GM19324 (cell line): ENCODE results near the gene PPP1R13L.
"Not testable (repeated sequence)": the region's sequence is repeated elsewhere in the genome, so short reads cannot be mapped to it uniquely, and the experiment has no call there.

ENCODE experiments used
- ATAC-seq: cut with Tn5 transposase; IDR thresholded peaks from one replicate; pipeline ENCODE4 v1.9.1; 2021; ENCODE audit warnings: mild to moderate bottlenecking, moderate library complexity; ENCODE audit not compliant: unreplicated experiment, low FRiP score

PPP1R13L gene

DNA sequence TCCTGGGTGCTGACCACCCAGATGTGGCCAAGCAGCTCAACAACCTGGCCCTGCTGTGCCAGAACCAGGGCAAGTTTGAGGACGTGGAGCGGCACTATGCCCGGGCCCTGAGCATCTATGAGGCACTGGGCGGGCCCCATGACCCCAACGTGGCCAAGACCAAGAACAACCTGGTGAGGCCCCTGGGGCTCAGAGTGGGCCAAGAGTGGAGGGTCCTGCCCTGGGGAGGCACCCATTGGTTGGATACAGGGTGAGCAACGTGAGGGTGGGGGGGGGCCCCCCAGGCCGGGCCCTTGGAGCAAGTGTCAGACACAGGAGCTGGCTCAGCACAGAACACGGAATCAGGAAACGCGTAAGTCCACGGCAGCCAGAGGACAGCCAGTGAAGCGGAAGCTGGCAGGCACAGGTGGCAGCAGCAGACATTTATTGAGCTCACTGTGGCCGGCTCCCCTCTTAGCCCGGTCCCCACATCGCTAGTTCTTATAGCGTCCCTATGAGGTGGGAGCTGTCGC is 55.4 kb downstream of the PPP1R13L start:
- ATAC-seq = no peak

DNA sequence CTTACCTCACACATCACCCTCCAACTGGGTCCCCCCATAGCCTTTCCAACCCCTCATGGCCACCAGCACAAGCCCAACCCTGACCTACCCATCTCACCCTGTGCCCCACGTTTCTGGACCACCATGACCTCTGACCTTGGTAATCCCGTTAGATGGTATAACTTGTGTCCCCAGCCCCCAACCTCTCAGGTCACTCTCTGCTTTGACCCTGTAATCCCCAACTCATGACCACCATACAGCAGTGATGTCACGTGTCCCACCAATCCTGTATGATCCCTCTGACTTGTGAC is 55.8 kb downstream of the PPP1R13L start:
- ATAC-seq = no peak

DNA sequence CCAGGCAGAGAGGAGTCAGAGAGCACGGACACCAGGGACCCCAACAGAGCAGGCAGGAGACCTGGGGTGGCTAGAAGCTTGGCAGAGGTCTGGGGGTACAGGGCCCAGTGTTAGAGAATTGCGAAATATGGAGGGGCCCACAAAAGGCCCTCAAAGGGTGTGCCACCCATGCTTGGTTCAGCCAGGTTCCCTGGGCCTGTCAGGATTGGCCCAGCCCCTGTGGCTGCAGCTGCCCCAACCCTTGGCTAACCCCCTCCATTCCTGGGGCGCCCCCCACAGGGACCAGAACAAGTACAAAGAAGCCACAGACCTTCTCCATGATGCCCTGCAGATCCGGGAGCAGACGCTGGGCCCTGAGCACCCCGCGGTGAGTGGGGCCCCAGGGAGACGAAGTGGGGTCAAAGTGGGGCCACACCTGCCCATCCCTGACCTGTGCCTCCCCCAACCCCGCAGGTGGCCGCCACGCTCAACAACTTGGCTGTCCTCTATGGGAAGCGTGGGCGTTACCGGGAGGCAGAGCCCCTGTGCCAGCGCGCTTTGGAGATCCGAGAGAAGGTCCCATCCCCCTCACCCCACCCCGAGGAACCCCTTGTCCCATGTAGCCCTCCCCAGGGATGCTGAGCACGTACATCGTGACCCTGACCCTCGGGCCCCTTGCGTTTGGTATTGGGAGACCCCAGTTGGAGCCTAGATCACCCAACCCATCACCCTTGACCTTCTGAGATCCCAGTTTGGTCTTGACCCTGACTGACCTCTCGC is 56.3 kb downstream of the PPP1R13L start:
- ATAC-seq = no peak

DNA sequence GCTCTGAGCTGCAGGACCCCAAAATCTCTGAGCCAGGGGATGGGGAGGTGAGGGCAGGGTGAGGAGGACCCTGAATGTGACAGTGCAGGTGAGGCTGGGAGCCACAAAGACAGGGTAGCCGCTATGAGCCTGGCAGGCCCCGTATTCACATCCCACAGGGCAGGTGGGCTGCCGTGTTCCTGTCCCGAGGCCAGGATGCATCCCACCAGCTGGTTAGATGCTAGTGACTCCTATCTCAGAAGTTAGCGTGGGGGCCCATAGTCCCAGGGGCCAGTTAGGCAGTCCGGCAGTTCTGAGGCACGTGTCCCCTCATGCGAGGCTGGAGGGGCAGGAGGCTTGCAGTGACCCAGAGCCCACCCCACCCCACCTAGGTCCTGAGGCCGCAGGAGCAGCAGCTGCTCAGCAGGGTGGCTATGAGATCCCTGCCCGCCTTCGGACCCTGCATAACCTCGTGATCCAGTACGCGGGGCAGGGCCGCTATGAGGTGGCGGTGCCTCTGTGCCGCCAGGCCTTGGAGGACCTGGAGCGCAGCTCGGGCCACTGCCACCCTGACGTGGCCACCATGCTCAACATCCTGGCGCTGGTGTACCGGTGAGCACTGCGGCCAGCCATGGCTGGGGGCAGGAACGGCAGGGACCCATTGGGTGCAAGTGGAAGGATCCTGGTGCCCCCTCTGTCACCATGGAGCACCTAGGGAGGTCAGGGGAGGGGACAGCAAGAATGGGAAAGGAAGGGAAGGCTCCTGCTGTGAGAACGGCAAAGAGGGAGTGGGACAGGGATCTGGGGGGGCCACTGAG is 57.1 kb downstream of the PPP1R13L start:
- ATAC-seq = no peak

DNA sequence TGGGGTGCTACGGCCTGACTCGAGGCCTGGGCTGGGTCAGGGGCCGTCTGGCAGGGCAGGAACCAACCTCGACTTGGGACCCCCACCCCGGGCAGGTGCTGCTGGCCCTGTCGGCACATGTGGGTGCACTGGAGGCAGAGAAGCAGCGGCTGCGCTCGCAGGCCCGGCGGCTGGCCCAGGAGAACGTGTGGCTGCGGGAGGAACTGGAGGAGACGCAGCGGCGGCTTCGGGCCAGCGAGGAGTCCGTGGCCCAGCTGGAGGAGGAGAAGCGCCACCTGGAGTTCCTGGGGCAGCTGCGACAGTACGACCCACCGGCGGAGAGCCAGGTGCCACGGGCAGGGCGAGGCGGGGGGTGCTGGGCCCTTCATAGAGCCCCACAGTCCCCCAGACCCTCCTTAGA is 58.4 kb downstream of the PPP1R13L start:
- no peak for ATAC-seq

DNA sequence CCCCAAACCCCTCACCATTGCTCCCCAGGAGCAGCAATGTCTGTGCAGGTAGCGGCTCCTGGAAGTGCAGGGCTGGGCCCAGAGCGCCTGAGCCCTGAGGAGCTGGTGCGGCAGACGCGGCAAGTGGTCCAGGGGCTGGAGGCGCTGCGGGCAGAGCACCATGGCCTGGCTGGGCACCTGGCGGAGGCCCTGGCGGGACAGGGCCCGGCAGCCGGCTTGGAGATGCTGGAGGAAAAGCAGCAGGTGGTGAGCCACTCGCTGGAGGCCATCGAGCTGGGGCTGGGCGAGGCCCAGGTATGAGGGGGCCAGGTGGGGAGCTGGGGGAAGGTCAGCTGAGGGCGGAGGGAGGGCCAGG is 59.4 kb downstream of the PPP1R13L start:
- ATAC-seq = no peak

DNA sequence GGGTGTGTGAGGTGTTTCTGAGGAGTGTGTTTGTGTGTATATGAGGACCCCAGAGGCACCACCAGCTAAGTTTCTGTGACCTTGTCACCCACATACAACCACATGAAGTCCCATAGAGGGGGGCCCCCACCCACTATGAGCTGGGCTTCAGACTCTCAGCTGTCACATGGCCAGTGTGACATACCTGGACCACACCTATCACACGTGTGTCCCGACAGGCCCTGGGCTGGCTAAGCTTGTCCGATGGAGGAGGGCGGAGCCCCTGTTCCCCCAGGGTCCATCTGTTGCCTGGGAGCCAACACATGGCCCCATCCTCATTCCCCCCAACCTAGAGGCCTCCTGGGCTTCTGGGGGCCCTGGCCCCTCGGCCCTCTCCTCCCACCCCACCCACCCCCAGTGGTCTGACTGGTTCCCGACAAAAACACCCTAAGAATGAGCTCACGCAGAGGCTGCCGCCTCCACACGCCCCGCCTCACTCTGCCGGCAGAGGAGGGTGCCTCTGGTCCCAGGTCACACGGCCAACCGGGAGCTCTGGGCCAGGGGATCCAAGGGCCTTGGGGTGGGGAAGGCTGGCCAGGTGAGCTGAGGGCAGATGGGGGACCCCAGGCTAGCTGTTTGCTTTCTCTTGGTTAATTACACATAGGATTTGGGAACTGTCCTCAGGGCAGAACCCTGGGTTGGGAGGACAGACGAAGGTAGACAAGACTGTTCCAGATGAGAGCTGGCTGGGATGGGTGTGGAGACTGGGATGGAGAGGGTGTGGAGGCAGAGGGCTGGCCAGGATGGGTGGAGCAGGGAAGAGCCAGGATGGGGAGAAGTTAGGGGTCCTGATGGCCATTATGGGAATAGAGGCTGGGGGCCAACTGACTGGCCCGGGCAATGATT is 60.0 kb downstream of the PPP1R13L start:
- no peak for ATAC-seq

DNA sequence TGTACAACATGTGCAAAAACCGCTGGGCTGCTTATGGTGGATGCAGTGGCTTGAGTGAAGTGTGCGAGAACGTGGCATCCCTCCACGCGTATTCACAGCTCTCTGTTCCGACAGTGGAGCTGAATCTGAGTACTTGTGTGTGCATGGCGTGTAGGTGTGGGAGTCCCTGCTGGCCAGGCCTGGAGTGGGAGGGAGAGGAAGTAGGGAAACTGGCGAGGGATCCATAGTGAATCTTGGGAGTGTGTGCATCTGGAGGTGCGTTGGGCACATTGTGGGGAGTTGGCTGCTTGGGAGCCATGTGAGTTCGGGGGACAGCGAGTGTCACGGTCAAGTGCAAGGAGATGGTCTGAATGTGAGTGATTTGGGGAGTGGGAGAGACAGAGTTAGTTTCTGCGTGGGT is 62.0 kb downstream of the PPP1R13L start:
- ATAC-seq = no peak

DNA sequence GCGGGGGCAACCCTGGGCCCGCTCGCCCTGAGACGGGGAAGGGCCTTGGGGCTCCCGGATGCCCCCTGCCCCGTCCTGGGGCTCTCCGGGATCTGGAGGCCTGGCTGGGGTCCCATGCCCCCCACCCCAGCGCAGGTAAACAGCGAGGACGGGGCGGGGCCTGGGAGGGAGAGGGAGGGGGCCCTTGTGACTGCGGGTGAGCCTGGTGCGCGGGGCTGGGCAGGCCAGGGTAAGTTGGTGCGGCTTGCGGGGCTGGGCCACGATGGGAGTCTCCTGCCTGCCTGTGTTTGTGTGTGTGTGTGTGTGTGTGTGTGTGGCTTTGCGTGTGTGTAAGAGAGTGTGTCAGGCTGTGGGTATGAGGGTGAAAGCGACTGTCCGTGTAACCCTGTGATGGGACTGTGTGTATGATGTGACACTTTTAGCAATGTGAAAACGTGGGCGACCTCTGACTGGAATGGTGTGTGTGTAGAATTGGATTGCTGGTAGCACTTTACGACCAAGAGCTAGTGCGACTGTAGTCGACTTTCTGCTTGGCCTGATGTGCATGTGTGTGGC is 63.9 kb downstream of the PPP1R13L start:
- ATAC-seq = no peak

DNA sequence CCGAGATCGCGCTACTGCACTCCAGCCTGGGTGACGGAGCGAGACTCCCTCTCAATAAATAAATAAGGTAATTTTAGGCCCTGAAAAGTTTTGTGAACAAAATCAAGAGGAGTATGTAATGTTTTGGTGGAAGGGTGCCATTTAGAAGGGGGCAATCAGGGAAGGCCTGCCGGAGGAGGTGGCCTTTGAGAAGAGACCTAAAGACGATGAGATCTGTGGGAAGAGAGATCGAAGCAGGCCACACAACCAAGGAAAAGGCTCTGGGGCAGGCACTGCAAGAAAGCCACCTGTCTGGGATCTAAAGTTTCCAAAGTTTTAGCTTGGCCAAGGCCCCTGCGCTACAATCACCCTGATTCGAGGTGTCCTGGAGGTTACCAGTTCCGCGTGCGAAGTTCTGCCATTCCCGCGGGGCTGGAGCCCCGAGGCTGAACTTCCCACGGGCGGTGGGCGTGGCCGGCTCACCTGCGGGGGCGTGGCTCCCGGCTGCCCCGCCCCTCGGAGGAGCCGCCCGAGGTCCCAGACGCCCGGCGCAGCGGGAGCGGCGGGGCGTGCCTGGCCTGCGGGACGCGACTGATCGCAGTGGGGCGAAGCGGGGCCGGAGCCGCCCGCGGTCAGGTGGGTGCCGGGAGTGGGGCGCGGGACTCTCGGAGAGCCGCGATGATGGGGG is 64.5 kb downstream of the PPP1R13L start, which contains the start of gene KLC3:
Gene KLC3, plus strand, starts transcription at position 519 of the 667 bp plus-strand sequence. CDS start 4,792 bp downstream, outside the sequence.
- no peak for ATAC-seq

DNA sequence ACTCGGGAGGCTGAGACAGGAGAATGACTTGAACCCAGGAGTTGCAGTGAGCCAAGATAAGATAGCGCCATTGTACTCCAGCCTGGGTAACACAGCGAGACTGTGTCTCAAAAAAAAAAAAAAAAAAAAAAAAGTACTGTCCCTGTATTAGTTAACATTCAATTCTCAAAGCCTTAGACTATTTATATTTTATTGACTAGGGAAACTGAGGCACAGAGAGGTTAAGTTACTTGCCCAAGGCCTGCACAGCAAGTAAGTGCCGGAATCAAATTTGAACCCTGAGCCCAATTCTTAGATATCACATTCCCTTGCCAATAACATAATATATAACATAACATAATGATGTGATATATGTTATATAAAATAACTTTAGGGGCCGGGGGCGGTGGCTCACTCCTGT is 65.2 kb downstream of the PPP1R13L start:
- no peak for ATAC-seq

DNA sequence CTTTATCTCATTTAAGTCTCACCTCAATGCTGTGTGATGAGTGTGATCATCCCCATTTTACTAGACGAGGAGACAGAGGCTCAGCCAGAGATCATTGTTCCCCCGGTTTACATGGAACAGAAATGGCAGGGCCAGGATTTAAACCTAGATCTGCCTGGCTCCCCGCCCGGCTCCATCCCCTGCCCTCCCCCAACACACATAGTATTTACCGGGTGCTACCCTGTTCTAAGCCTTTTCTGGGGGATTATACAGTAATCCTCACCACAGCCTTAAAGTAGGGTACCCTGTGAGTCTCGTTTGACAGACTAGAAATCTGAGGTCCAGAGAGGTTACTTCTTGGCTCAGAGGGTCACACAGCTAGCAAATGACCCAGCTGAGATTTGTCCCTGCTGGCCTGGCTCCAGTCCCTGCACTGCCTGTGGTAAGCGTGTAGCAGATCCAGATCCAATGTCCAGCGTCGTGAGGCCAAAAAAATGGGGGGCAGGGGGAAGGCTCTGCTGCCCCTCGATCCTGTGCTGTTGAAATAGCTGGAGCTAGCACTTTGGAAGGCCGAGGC is 68.1 kb downstream of the PPP1R13L start:
- ATAC-seq = no peak

DNA sequence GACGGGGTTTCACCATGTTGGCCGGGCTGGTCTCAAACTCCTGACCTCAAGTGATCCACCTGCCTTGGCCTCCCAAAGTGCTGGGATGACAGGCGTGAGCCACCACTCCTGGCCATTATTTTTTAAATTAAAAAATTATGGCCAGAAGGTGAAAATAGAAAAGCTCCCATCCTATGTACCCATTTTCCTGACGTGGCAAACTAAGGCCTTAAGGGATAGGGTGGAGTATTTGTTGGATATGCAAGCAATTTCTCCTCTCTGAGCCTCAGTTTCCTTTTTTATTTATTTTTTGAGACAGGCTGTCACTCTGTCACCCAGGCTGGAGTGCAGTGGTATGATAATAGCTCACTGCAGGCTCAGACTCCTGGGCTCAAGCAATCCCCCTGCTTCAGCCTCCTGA is 70.0 kb downstream of the PPP1R13L start:
- ATAC-seq = not testable (repeated sequence)

DNA sequence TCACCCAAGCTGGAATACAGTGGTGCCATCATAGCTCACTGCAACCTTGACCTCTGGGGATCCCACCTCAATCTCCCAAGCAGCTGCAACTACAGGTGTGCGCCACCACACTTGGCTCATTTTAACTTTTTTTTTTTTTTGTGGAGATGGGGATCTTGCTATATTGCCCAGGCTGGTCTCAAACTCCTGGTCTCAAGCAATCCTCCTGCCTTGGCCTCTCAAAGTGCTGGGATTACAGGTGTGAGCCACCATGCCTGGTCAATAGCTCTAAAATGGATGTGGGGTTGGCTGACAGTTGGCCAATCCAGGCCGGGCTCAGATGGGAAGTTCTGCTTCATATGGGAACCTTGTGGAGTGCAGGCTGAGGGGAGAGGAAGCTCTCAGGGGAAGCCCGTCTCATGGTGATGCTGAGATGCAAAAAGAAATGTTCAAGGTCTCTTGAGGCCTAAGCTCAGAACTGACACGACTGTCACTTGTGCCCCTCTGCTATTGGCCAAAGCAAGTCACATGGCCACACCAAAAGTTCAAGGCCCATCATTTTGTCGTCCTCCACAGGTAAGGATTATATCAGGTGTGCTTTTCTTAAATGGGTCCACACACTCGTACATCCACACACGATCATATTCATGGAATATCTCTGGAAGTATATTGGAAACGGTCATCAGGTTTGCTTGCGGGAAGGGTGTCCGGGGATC is 71.1 kb downstream of the PPP1R13L start:
- no peak for ATAC-seq

DNA sequence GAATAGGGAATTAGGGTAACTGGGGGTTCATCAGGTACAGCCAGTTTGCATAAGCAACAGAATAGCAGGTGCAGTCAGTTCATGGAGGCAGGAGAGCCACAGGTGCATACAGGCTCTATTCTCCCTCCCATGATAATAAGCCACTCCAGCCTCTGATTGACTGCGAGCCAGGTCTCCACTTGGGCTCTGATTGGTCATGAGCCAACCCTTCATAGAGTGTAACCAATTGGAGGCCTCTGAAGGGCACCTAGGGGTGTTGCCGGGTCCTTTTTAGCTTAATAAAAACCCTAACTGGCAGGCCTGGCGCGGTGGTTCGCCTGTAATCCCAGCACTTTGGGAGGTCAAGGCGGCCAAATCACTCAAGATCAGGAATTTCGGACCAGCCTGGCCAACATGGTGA is 73.5 kb downstream of the PPP1R13L start:
- no peak for ATAC-seq
